MV-4-11 (cell line): Measurements from ENCODE around the gene ATP5MG.

Experiments
- DNase-seq: peaks from one replicate; lab custom pipeline; 2025; lab: John Stamatoyannopoulos, UW

Gene ATP5MG

GRCh38 chr11:118442908-118443589, 41.6 kb downstream of the ATP5MG start:
- DNase-seq = no peak

DNA sequence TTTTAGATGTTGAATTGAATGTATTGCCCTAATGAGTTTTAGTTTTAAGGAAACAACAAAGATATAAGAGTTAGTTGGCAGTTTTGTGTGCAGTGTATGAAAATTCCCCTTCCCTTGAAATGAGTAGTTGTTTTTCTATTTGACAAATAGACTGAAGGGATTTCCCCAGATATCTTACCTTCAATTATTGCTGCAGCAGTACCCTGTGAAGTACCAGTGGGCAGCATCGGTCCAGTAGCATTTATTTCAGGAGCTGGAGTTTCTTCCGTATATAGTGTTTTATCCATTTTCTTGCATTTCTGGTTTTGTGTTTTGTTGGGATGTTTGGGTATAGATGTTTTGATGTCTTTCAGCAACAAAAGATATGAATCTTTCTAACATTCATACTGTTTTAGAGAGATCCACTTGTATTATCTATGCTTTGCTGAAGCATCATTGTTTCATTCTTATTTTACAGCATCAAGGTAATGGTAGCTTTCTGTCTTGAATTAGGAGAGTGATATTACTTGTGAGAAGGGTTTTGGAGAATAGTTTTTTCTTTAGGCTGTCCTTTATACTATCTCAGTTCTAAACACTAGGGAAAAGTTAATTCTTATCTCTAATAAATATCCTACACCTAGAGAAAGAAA, 42.3 kb downstream of the ATP5MG start:
- no peak for DNase-seq

DNA sequence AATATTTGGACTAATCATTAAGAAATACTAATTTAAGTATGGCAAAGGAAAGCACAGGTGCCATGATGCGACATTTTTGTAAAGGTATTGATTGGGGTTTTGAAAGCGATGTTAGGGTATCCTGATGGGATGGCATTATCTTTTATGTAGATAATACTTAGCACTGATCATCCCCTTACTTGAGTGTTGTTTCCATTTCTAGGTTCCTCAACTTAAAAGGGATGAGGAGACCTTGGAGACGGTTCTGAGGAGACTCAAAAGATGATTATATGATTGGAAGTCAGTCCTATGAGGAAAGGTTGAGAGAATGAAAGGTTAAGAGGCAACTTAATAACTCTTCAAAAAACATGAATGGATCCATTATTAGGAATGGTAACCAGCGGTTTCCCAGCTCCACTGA, 46.0 kb downstream of the ATP5MG start:
- DNase-seq = no peak

DNA sequence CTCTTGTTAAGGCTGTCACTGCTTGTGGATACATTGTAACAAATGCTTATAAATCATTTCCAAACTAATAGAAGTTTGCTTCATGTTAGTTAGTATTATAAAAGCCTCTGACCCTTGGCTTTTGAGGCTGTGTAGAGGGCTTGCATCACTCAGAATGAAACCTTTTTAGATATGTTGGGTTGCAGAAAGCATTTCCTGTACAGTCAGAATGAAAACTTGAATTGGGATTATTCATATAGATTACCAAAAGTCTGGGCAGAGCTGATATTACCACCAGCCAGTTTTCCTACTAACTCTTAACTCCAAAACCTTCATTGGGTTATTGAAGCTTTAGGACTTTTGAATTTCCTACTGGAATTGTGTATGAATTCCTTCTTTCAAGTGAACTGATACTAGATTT, 46.9 kb downstream of the ATP5MG start:
- DNase-seq = peak; percentile 54

DNA sequence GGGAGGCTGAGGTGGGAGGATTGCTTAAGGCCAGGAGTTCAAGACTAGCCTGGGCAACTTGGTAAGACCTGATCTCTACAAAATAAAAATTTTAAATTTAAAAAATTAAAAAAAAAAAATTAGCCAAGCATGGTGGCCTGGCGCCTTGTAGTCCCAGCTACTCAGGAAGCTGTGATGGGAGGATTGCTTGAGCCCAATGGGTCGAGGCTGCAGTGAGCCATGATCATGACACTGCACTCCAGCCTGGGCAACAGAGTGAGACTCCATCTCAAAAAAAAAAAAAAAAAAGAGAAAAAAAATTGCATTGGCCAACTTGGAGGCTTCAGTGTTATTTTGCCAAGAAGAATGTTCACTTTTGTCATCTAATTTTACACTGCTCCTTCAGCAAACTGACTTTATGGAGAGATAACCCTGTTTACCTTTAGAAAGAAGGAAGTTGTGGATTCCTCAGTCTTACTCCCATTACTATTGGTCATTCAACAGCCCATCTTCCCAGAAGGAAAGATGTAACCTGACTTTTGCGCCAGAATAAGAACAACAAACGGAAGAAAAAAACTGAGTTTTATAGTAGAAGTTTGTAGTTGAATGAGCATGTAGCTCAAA, 48.0 kb downstream of the ATP5MG start:
- DNase-seq = no peak

DNA sequence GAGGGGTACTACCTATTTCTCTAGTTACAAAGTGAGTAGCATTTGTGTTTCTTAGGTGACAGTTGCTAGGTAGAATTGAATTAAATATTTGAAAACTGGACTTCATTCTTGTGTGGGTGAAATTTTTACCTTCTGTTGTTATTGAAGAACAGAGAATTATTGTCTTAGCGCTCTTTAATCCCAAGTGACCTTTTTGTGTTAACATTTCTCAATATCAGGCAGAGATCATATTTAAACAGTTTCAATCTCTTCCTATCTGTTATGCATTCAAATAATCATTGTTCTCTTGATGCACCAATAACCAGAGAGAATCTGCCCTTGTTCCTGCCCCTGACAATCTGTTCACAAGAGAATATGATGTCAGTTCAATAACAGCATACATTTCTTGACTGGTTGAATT, 49.0 kb downstream of the ATP5MG start:
- DNase-seq = no peak
